ENCODE measurements around the gene RAB44. TPM values are rescaled to one million over a fixed set of nuclear protein-coding genes. Genes with fewer than 3 reads are reported as not detected.

Gene RAB44
- polyA plus RNA-seq, 1 of the 3 experiments (the other 2 are of a cell fraction): 0.12 TPM

- no peaks in the 10 kb centered on the region for H3K79me2 ChIP-seq (ENCODE audit: insufficient read depth)
- H3K36me3 ChIP-seq (replicated peaks in 1 of 2; ENCODE audit: control insufficient read depth in 1 of 2, insufficient read depth in 2 of 2, low read length in 1 of 2): no peaks in the 10 kb centered on the region
- WGBS (ENCODE audit: low lambda C conversion rate): 40% methylated on average over 1 of the region's 1 CpG
- peaks cover 2% of the 10 kb centered on the region for H3F3A ChIP-seq (replicated peaks; ENCODE audit: insufficient read depth)
- H3K27ac ChIP-seq (ENCODE audit: low read depth in 2 of 2, low read length in 1 of 2): no peak overlapping the region
- H3K9me3 ChIP-seq: no peaks in the 10 kb centered on the region
- no peaks in the 10 kb centered on the region for H3K27me3 ChIP-seq (ENCODE audit: insufficient read depth)
- no peaks in the 10 kb centered on the region for H3K9me2 ChIP-seq
- H3K9ac ChIP-seq: no peak overlapping the region
- ChIA-PET POLR2A (no interaction called here), CTCF (no interaction called here)
- no peaks in the 10 kb centered on the region for H4K20me1 ChIP-seq (ENCODE audit: insufficient read depth)
- TF ChIP-seq USF2 (IDR thresholded peaks at IDR 0.05; ENCODE audit: borderline replicate concordance, low read depth, low read length) (no peak), USF1 (IDR thresholded peaks at IDR 0.05; ENCODE audit: borderline replicate concordance, low read depth) (peak; percentile 39; the same call in 1 of the 2 replicates), PBX3 (IDR thresholded peaks at IDR 0.05) (0 out of 2 replicates have a peak, but pooled peaks have one; percentile 29)
- no peak overlapping the region for H3K4me3 ChIP-seq (ENCODE audit: low read depth in 2 of 2, low read length in 1 of 2)
- H2AFZ ChIP-seq (ENCODE audit: low read depth): no peak overlapping the region
- no peak overlapping the region; the same call in 1 of the 2 replicates for H3K4me2 ChIP-seq
- H3K4me1 ChIP-seq (ENCODE audit: control insufficient read depth in 1 of 2, insufficient read depth in 2 of 2, low read depth in 1 of 2, low read length in 1 of 2): peaks cover 6 to 17% of the 10 kb centered on the region in 2 experiments; a peak in 2 of 4 replicates
- no peak for DNase-seq
These were observed 39.6 kb upstream of the RAB44 start for GRCh38 chr6:36657942-36658544.

GRCh38 chr6:36659271-36659670 lies 38.4 kb upstream of the RAB44 start:
- no peak overlapping the region for H3K4me3 ChIP-seq (ENCODE audit: low read depth in 2 of 2, low read length in 1 of 2)
- no peak overlapping the region for H2AFZ ChIP-seq (ENCODE audit: low read depth)
- TF ChIP-seq NFIC (IDR thresholded peaks at IDR 0.05; ENCODE audit: borderline replicate concordance): no peak
- TF ChIP-seq JUND (IDR thresholded peaks at IDR 0.05): no peak
- no peak for TF ChIP-seq REST (IDR thresholded peaks at IDR 0.05; ENCODE audit: low read depth, low read length)
- TF ChIP-seq SMC3 (IDR thresholded peaks at IDR 0.05; ENCODE audit: low read depth, low read length): no peak
- no peak for TF ChIP-seq USF2 (IDR thresholded peaks at IDR 0.05; ENCODE audit: borderline replicate concordance, low read depth, low read length)
- TF ChIP-seq USF1 (IDR thresholded peaks at IDR 0.05; ENCODE audit: borderline replicate concordance, low read depth): no peak
- no peak for TF ChIP-seq GATA2 (CRISPR knock-in tag; IDR thresholded peaks at IDR 0.05)
- TF ChIP-seq RFX5 (IDR thresholded peaks at IDR 0.05; ENCODE audit: low read length): no peak
- TF ChIP-seq MXI1 (IDR thresholded peaks at IDR 0.05; ENCODE audit: low read depth, low read length): no peak
- no peak for TF ChIP-seq POLR2AphosphoS5 (IDR thresholded peaks at IDR 0.05; ENCODE audit: low read depth, low read length)
- no peak for TF ChIP-seq NRF1 (IDR thresholded peaks at IDR 0.05; ENCODE audit: low read depth, low read length)
- no peak for TF ChIP-seq MEF2A (IDR thresholded peaks at IDR 0.05; ENCODE audit: borderline replicate concordance, low read depth)
- peaks cover 2% of the 10 kb centered on the region for H3F3A ChIP-seq (replicated peaks; ENCODE audit: insufficient read depth)
- H3K27ac ChIP-seq (ENCODE audit: low read depth in 2 of 2, low read length in 1 of 2): no peak overlapping the region
- no peaks in the 10 kb centered on the region for H3K36me3 ChIP-seq (replicated peaks in 1 of 2; ENCODE audit: control insufficient read depth in 1 of 2, insufficient read depth in 2 of 2, low read length in 1 of 2)
- peaks cover 6 to 19% of the 10 kb centered on the region in 2 experiments; a peak in 2 of 4 replicates for H3K4me1 ChIP-seq (ENCODE audit: control insufficient read depth in 1 of 2, insufficient read depth in 2 of 2, low read depth in 1 of 2, low read length in 1 of 2)
- 55% methylated on average over 1 of the region's 1 CpG for WGBS (ENCODE audit: low lambda C conversion rate)
- ChIA-PET POLR2A (no interaction called here), CTCF (interaction anchor here (0.9 to 2.0 kb wide), 2 partner anchors 13 to 22 kb away, joined by 3 to 6 read pairs; no protein-coding TSS in a partner anchor)
- H4K20me1 ChIP-seq (ENCODE audit: insufficient read depth): no peaks in the 10 kb centered on the region
- no peaks in the 10 kb centered on the region for H3K9me2 ChIP-seq
- H3K27me3 ChIP-seq (ENCODE audit: insufficient read depth): no peaks in the 10 kb centered on the region
- no peak overlapping the region for H3K4me2 ChIP-seq
- DNase-seq: no peak
- H3K9me3 ChIP-seq: no peaks in the 10 kb centered on the region
- H3K79me2 ChIP-seq (ENCODE audit: insufficient read depth): no peaks in the 10 kb centered on the region
- no peak overlapping the region for H3K9ac ChIP-seq

Measured in SK-N-SH (cell line).